A204.1 (cell line): ENCODE measurements around the gene HDGFL3.
"Not testable (repeated sequence)": the region's sequence is repeated elsewhere in the genome, so short reads cannot be mapped to it uniquely, and the experiment has no call there.

ENCODE experiments used
- FAIRE-seq: peaks from 2 replicates; lab custom pipeline; 2012; peaks lifted over from hg19 to GRCh38; lab: Jason Lieb, UNC

The HDGFL3 gene

GRCh38 chr15:83207660-83208366 is at the start of gene HDGFL3:
TSS of gene HDGFL3 (minus strand) at chr15:83207823. CDS start at chr15:83207414, 409 bp downstream.
- no peak for FAIRE-seq

- FAIRE-seq: no peak
Observed at GRCh38 chr15:83250781-83251180, 43.2 kb upstream of the HDGFL3 start.

- no peak for FAIRE-seq
Observed at GRCh38 chr15:83249030-83249343, 41.4 kb upstream of the HDGFL3 start.

- peak; percentile 91 for FAIRE-seq
Observed at GRCh38 chr15:83248151-83249029, 40.8 kb upstream of the HDGFL3 start.

GRCh38 chr15:83243634-83244033 is 36.0 kb upstream of the HDGFL3 start:
- FAIRE-seq: no peak

- no peak for FAIRE-seq
Observed at GRCh38 chr15:83230242-83230641, 22.6 kb upstream of the HDGFL3 start.

- FAIRE-seq: no peak
Observed at GRCh38 chr15:83225449-83225848, 17.8 kb upstream of the HDGFL3 start.

- not testable (repeated sequence) for FAIRE-seq
Observed at GRCh38 chr15:83221781-83222180, 14.2 kb upstream of the HDGFL3 start.

- FAIRE-seq: no peak
Observed at GRCh38 chr15:83219026-83219425, 11.4 kb upstream of the HDGFL3 start.

GRCh38 chr15:83215306-83215705 is 7.7 kb upstream of the HDGFL3 start:
- no peak for FAIRE-seq

GRCh38 chr15:83210619-83211018 is 3.0 kb upstream of the HDGFL3 start:
- FAIRE-seq: no peak

- no peak for FAIRE-seq
Observed at GRCh38 chr15:83209333-83209732, 1.7 kb upstream of the HDGFL3 start.

GRCh38 chr15:83208367-83208661 is 691 bp upstream of the HDGFL3 start:
- FAIRE-seq: no peak

- no peak for FAIRE-seq
Observed at GRCh38 chr15:83207009-83207659, 489 bp downstream of the HDGFL3 start.

GRCh38 chr15:83206526-83207008 is 1.1 kb downstream of the HDGFL3 start:
- no peak for FAIRE-seq

GRCh38 chr15:83205725-83206324 is 1.8 kb downstream of the HDGFL3 start:
- no peak for FAIRE-seq

GRCh38 chr15:83204697-83205096 is 2.9 kb downstream of the HDGFL3 start:
- FAIRE-seq: no peak

GRCh38 chr15:83203543-83203942 is 4.1 kb downstream of the HDGFL3 start:
- peak; percentile 3 for FAIRE-seq

GRCh38 chr15:83200589-83200988 is 7.0 kb downstream of the HDGFL3 start:
- FAIRE-seq: no peak

- FAIRE-seq: no peak
Observed at GRCh38 chr15:83200162-83200561, 7.5 kb downstream of the HDGFL3 start.

GRCh38 chr15:83199288-83199687 is 8.3 kb downstream of the HDGFL3 start:
- no peak for FAIRE-seq

GRCh38 chr15:83198476-83198875 is 9.1 kb downstream of the HDGFL3 start:
- no peak for FAIRE-seq

GRCh38 chr15:83194528-83194927 is 13.1 kb downstream of the HDGFL3 start:
- peak; percentile 41 for FAIRE-seq
